HCT116 (cell line): ENCODE measurements around the gene WFDC1. TPM values are rescaled to one million over a fixed set of nuclear protein-coding genes. Genes with fewer than 3 reads are reported as not detected.

Experiments used
- ATAC-seq: fragments of 200-7000 bp; cut with Tn5 transposase; 2 replicates; pipeline ENCODE4 v1.9.1; 2020; ENCODE audit warnings: mild to moderate bottlenecking, moderate library complexity
- BruUV-seq: library from RNA; stranded (reverse); fragments of 400-500 nt; replicated peaks from 2 replicates; lab custom pipeline; 2021; lab: Mats Ljungman, UMichigan
- CTCF ChIA-PET: fragments of 300-600 bp; sonication (Branson Sonifier 250); formaldehyde crosslinking; loops from one replicate; lab custom pipeline; 2021; ENCODE audit warnings: antibody characterized with exemption; lab: Charles Lee
- POLR2A ChIA-PET: fragments of 300-600, 350-600 bp; sonication (Branson Sonifier 250); formaldehyde crosslinking; loops from one replicate; lab custom pipeline; 2021; ENCODE audit warnings: antibody characterized with exemption; lab: Charles Lee
- RAD21 ChIA-PET, 2 experiments: fragments of 300-600 bp; sonication (Branson Sonifier 250); formaldehyde crosslinking; loops; one replicate each; lab custom pipeline; 2023; ENCODE audit warnings: low total read pairs in 2 of 2; ENCODE audit not compliant: uncharacterized antibody in 2 of 2, unreplicated experiment in 2 of 2, low non-redundant PET in 1 of 2; lab: Charles Lee
- DNase-seq: peaks from one replicate; pipeline ENCODE4 v3.0.0-alpha.2; 2010; ENCODE audit warnings: low read depth, low spot score
- H2AFZ ChIP-seq: fragments of 200-600 bp; shearing (Covaris generic), sonication (generic); 2 replicates; pipeline ENCODE4 v1.6.1; 2017; ENCODE audit warnings: low read depth, mixed run types, mixed read lengths, antibody characterized with exemption, low read length; ENCODE audit not compliant: poor library complexity, severe bottlenecking
- H3K27ac ChIP-seq: 2 replicates; pipeline ENCODE4 v1.5.1; 2012; ENCODE audit warnings: low read depth, low read length
- H3K27me3 ChIP-seq: fragments of 200-600 bp; sonication (generic); 2 replicates; pipeline ENCODE4 v1.6.1; 2016; ENCODE audit warnings: mixed run types, low read length, mixed read lengths; ENCODE audit not compliant: insufficient read depth
- H3K36me3 ChIP-seq, 2 experiments: fragments of 200-500 bp in 1 of 2; fragments of 200-600 bp in 1 of 2; sonication (Bioruptor generic) in 1 of 2; sonication (generic) in 1 of 2; 2 replicates each; pipeline versions ENCODE4 v1.5.1 to v1.6.1; 2014 to 2016; ENCODE audit warnings: low read length in 2 of 2, inconsistent platforms in 1 of 2, mixed read lengths in 1 of 2, mixed run types in 1 of 2; ENCODE audit not compliant: insufficient read depth in 2 of 2, control insufficient read depth in 1 of 2
- H3K4me1 ChIP-seq, 2 experiments: fragments of 200-600 bp in 1 of 2; sonication (generic) in 1 of 2; 2 replicates each; pipeline versions ENCODE4 v1.5.1 to v1.6.1; 2012 to 2017; ENCODE audit warnings: low read length in 2 of 2, inconsistent platforms in 1 of 2, mild to moderate bottlenecking in 1 of 2, mixed read lengths in 1 of 2, mixed run types in 1 of 2, moderate library complexity in 1 of 2; ENCODE audit not compliant: insufficient read depth in 2 of 2, control insufficient read depth in 1 of 2
- H3K4me2 ChIP-seq: fragments of 200-600 bp; sonication (generic); 2 replicates; pipeline ENCODE4 v1.6.1; 2017; ENCODE audit warnings: mixed run types, low read length, mixed read lengths
- H3K4me3 ChIP-seq, 2 experiments: fragments of 200-600 bp in 1 of 2; sonication (generic) in 1 of 2; replicated peaks in 1 of 2; 2 replicates each; pipeline ENCODE4 v1.5.1; 2011 to 2016; ENCODE audit warnings: low read length in 2 of 2, control low read depth in 1 of 2, low read depth in 1 of 2, mild to moderate bottlenecking in 1 of 2, mixed read lengths in 1 of 2, mixed run types in 1 of 2
- H3K79me2 ChIP-seq: fragments of 200-600 bp; sonication (generic); 2 replicates; pipeline ENCODE4 v1.6.1; 2017; ENCODE audit warnings: mild to moderate bottlenecking, mixed run types, low read length, moderate library complexity, mixed read lengths; ENCODE audit not compliant: insufficient read depth
- H3K9ac ChIP-seq: fragments of 200-600 bp; sonication (generic); 2 replicates; pipeline ENCODE4 v1.6.1; 2016; ENCODE audit warnings: low read length, mixed read lengths
- H3K9me2 ChIP-seq: fragments of 200-600 bp; sonication (generic), shearing (Covaris generic); 2 replicates; pipeline ENCODE4 v1.6.1; 2017; ENCODE audit warnings: mixed run types, mild to moderate bottlenecking, moderate library complexity; ENCODE audit not compliant: insufficient read depth
- H3K9me3 ChIP-seq, 2 experiments: fragments of 200-500 bp in 1 of 2; fragments of 200-600 bp in 1 of 2; sonication (Bioruptor generic) in 1 of 2; sonication (generic) in 1 of 2; 2 replicates each; pipeline ENCODE4 v1.6.1; 2014 to 2017; ENCODE audit warnings: low read length in 2 of 2, mixed read lengths in 2 of 2, inconsistent platforms in 1 of 2, low read depth in 1 of 2, mild to moderate bottlenecking in 1 of 2, mixed run types in 1 of 2, moderate library complexity in 1 of 2; ENCODE audit not compliant: control insufficient read depth in 1 of 2, insufficient read depth in 1 of 2
- H4K20me1 ChIP-seq: fragments of 200-600 bp; sonication (generic), shearing (Covaris generic); 2 replicates; pipeline ENCODE4 v1.6.1; 2017; ENCODE audit warnings: mixed run types, mild to moderate bottlenecking, moderate library complexity; ENCODE audit not compliant: insufficient read depth
- ATF3 ChIP-seq: IDR thresholded peaks from 2 replicates; pipeline ENCODE4 v1.6.1; 2012
- CBX3 ChIP-seq: IDR thresholded peaks from 2 replicates; pipeline ENCODE4 v1.6.1; 2012; ENCODE audit warnings: low read depth
- CEBPB ChIP-seq: IDR thresholded peaks from 2 replicates; pipeline ENCODE4 v1.6.1; 2012; ENCODE audit warnings: low read depth
- CTCF ChIP-seq, 3 experiments: fragments of 200-600 bp in 1 of 3; sonication (generic) in 1 of 3; IDR thresholded peaks in 2 of 3; conservative IDR thresholded peaks in 1 of 3; 2 replicates each; pipeline ENCODE4 v1.5.1; 2012 to 2017; ENCODE audit warnings: low read depth in 2 of 3, low read length in 2 of 3, antibody characterized with exemption in 1 of 3, borderline replicate concordance in 1 of 3, control low read depth in 1 of 3, mild to moderate bottlenecking in 1 of 3, mixed read lengths in 1 of 3, mixed run types in 1 of 3, moderate library complexity in 1 of 3; ENCODE audit not compliant: insufficient read depth in 1 of 3
- ELF1 ChIP-seq: IDR thresholded peaks from 2 replicates; pipeline ENCODE4 v1.6.1; 2012; ENCODE audit warnings: low read depth, borderline replicate concordance
- EZH2 ChIP-seq: fragments of 200-600 bp; sonication (generic); IDR thresholded peaks from 2 replicates; pipeline ENCODE4 v1.6.1; 2017; ENCODE audit warnings: antibody characterized with exemption, mixed run types
- EZH2phosphoT487 ChIP-seq: fragments of 200-600 bp; IDR thresholded peaks from 2 replicates; pipeline ENCODE4 v1.6.1; 2018; ENCODE audit warnings: antibody characterized with exemption, borderline replicate concordance
- FOSL1 ChIP-seq: IDR thresholded peaks from 2 replicates; pipeline ENCODE4 v1.6.1; 2012; ENCODE audit warnings: low read depth
- JUND ChIP-seq: IDR thresholded peaks from 2 replicates; pipeline ENCODE4 v1.6.1; 2012
- MAX ChIP-seq: IDR thresholded peaks from 2 replicates; pipeline ENCODE4 v1.6.1; 2012
- POLR2A ChIP-seq: IDR thresholded peaks from 2 replicates; pipeline ENCODE4 v1.7.0; 2011; ENCODE audit warnings: borderline replicate concordance; ENCODE audit not compliant: insufficient read depth, insufficient read length; ENCODE audit errors: extremely low read depth
- RAD21 ChIP-seq: IDR thresholded peaks from 2 replicates; pipeline ENCODE4 v1.6.1; 2012; ENCODE audit warnings: low read depth, mild to moderate bottlenecking
- REST ChIP-seq: IDR thresholded peaks from 2 replicates; pipeline ENCODE4 v1.6.1; 2012; ENCODE audit warnings: low read depth
- SIN3A ChIP-seq: IDR thresholded peaks from 2 replicates; pipeline ENCODE4 v1.6.1; 2012; ENCODE audit warnings: low read depth
- SP1 ChIP-seq: IDR thresholded peaks from 2 replicates; pipeline ENCODE4 v1.6.1; 2012; ENCODE audit warnings: low read depth
- SRF ChIP-seq: IDR thresholded peaks from 2 replicates; pipeline ENCODE4 v1.6.1; 2012; ENCODE audit warnings: low read depth
- TCF7L2 ChIP-seq: IDR thresholded peaks from 2 replicates; pipeline ENCODE4 v1.7.0; 2011; ENCODE audit warnings: borderline replicate concordance, inconsistent platforms; ENCODE audit not compliant: insufficient read depth, insufficient read length; ENCODE audit errors: extremely low read depth
- YY1 ChIP-seq: IDR thresholded peaks from 2 replicates; pipeline ENCODE4 v1.6.1; 2011; ENCODE audit warnings: low read length, low read depth, moderate library complexity, mild to moderate bottlenecking; ENCODE audit not compliant: insufficient replicate concordance; ENCODE audit errors: extremely low read depth
- ZBTB33 ChIP-seq: IDR thresholded peaks from 2 replicates; pipeline ENCODE4 v1.6.1; 2011; ENCODE audit warnings: mild to moderate bottlenecking, low read length, moderate library complexity; ENCODE audit not compliant: insufficient replicate concordance; ENCODE audit errors: extremely low read depth
- ZNF274 ChIP-seq: fragments of 200-500 bp; sonication (Bioruptor generic); IDR thresholded peaks from 2 replicates; pipeline ENCODE4 v1.6.1; 2014; ENCODE audit warnings: mild to moderate bottlenecking, low read depth, low read length, inconsistent platforms
- intact Hi-C: fragments of 100-400 bp; cut with micrococcal nuclease; formaldehyde crosslinking; loops from 2 replicates; pipeline ENCODE4 v1.10.0; 2022
- total RNA-seq: library from RNA; stranded (reverse); gene quantifications from one replicate; pipeline ENCODE4 v1.2.1, GENCODE V29; 2021; ENCODE audit not compliant: unreplicated experiment

WFDC1 gene
- total RNA-seq, 1 experiment from 2014 or later = 0.42 TPM

- POLR2A ChIA-PET = no interaction called here
- no peak for ATAC-seq
- H4K20me1 ChIP-seq = no peaks in the 10 kb centered on the region
- CTCF ChIA-PET = no interaction called here
- intact Hi-C loops = no loop called here
- no peak for TF ChIP-seq SP1
- no peak for TF ChIP-seq ZBTB33
- TF ChIP-seq MAX = no peak
- no peak for TF ChIP-seq RAD21
- no peak for TF ChIP-seq ZNF274
- no peak for TF ChIP-seq ATF3
- no peak for TF ChIP-seq EZH2phosphoT487
- TF ChIP-seq EZH2 = no peak
- TF ChIP-seq CTCF (IDR thresholded peaks at IDR 0.05 in 2 of 3, conservative IDR thresholded peaks at IDR 0.05 in 1 of 3; ENCODE audit: borderline replicate concordance in 1 of 3, insufficient read depth in 1 of 3, low read depth in 2 of 3, low read length in 2 of 3) = no peak
- no peak for TF ChIP-seq POLR2A
- no peak for TF ChIP-seq CEBPB
- TF ChIP-seq TCF7L2 = no peak
- no peak for TF ChIP-seq JUND
- TF ChIP-seq REST = no peak
- no peak for TF ChIP-seq CBX3
- no peak for TF ChIP-seq YY1
- no peak for TF ChIP-seq ELF1
- no peak for TF ChIP-seq FOSL1
- TF ChIP-seq SRF = no peak
- no peak for TF ChIP-seq SIN3A
- no peak for DNase-seq
- H3K4me2 ChIP-seq = no peak overlapping the region
- no peaks in the 10 kb centered on the region for H3K9me2 ChIP-seq
- H3K27ac ChIP-seq = no peak overlapping the region
- no peak overlapping the region for H3K4me3 ChIP-seq
- no TSS peak for BruUV-seq
- peaks cover 3 to 10% of the 10 kb centered on the region in 2 experiments; a peak in 3 of 4 replicates for H3K4me1 ChIP-seq
- no peaks in the 10 kb centered on the region for H3K36me3 ChIP-seq
- H3K79me2 ChIP-seq = no peaks in the 10 kb centered on the region
- no peaks in the 10 kb centered on the region for H3K9me3 ChIP-seq
- RAD21 ChIA-PET = no interaction called here
- no peak overlapping the region for H3K9ac ChIP-seq
- H3K27me3 ChIP-seq = no peaks in the 10 kb centered on the region
- H2AFZ ChIP-seq = no peak overlapping the region
Measured at GRCh38 chr16:84361546-84361945, 66.9 kb downstream of the WFDC1 start.
